Stimulated activated CD8-positive, alpha-beta memory T cell treated with anti-CD3 and anti-CD28 coated beads, Interleukin-4, amount 100 ng/mL, for 1 hour (primary cell): ENCODE results near the gene NOXO1.

Source experiments
- DNase-seq, 2 donors: peaks; one replicate each; pipeline ENCODE4 v3.0.0-alpha.2; 2020; ENCODE audit warnings: low read depth in 2 of 2, low spot score in 1 of 2

The NOXO1 gene

GRCh38 chr16:1980030-1980769, 1.1 kb downstream of the NOXO1 start:
- DNase-seq: no peak

- no peak for DNase-seq
Observed at GRCh38 chr16:1979271-1980029, 1.8 kb downstream of the NOXO1 start.

- DNase-seq: no peak
Observed at GRCh38 chr16:1978476-1979120, 2.7 kb downstream of the NOXO1 start.

- DNase-seq: no peak
Observed at GRCh38 chr16:1977875-1978268, 3.4 kb downstream of the NOXO1 start.

GRCh38 chr16:1976951-1977874, 4.1 kb downstream of the NOXO1 start:
- DNase-seq: no peak

GRCh38 chr16:1976216-1976520, 5.1 kb downstream of the NOXO1 start:
- DNase-seq: no peak

- DNase-seq: no peak
Observed at GRCh38 chr16:1975432-1976215, 5.6 kb downstream of the NOXO1 start.

- no peak for DNase-seq
Observed at GRCh38 chr16:1974157-1975070, 6.9 kb downstream of the NOXO1 start.

- DNase-seq: no peak
Observed at GRCh38 chr16:1973461-1974156, 7.7 kb downstream of the NOXO1 start.

GRCh38 chr16:1972490-1972877, 8.8 kb downstream of the NOXO1 start:
- DNase-seq: no peak

- DNase-seq: peak; percentile 92 to 93
Observed at GRCh38 chr16:1971796-1972489, 9.3 kb downstream of the NOXO1 start, which contains the start of gene TBL3. TSS of gene TBL3 (plus strand) at chr16:1972053. CDS start at chr16:1972165, 112 bp downstream.

GRCh38 chr16:1968146-1968953, 12.9 kb downstream of the NOXO1 start:
- no peak for DNase-seq

- DNase-seq: no peak
Observed at GRCh38 chr16:1966460-1966859, 14.8 kb downstream of the NOXO1 start, which contains the start of gene RNF151. TSS of gene RNF151 (plus strand) at chr16:1966856. CDS start at chr16:1966882, 26 bp downstream.

- no peak for DNase-seq
Observed at GRCh38 chr16:1965396-1966001, 15.8 kb downstream of the NOXO1 start.

GRCh38 chr16:1964506-1965395, 16.5 kb downstream of the NOXO1 start, which contains the start of gene RPS2:
TSS of gene RPS2 (minus strand) at chr16:1964826. CDS start at chr16:1964625, 201 bp downstream.
- peak; percentile 92 to 95 for DNase-seq
